K562 (cell line): ENCODE measurements around the gene HTRA3. TPM values are rescaled to one million over a fixed set of nuclear protein-coding genes. Genes with fewer than 3 reads are reported as not detected.

ENCODE experiments used
- ATAC-seq: fragments of 200-7000 bp; cut with Tn5 transposase; 3 replicates; pipeline ENCODE4 v1.9.1; 2020; ENCODE audit warnings: moderate library complexity
- BruUV-seq: library from RNA; stranded (reverse); fragments of 400-500 nt; replicated peaks from 2 replicates; lab custom pipeline; 2021; lab: Mats Ljungman, UMichigan
- CTCF ChIA-PET: fragments of 300-600 bp; formaldehyde crosslinking; extraction: SDS; loops from one replicate; lab custom pipeline; 2021; ENCODE audit warnings: low intra/inter-chr PET ratio; lab: Yijun Ruan, JAX
- POLR2A ChIA-PET: fragments of 300-600, 350-650 bp; sonication (Branson Sonifier 250); formaldehyde crosslinking; extraction: SDS; loops from one replicate; lab custom pipeline; 2021; ENCODE audit warnings: antibody characterized with exemption, inconsistent platforms; lab: Yijun Ruan, JAX
- DNase-seq, 4 experiments: peaks; one replicate each; pipeline versions ENCODE4 v3.0.0 to v3.0.0-alpha.2; 2011 to 2018; ENCODE audit warnings: low spot score in 3 of 4, mixed read lengths in 3 of 4; ENCODE audit errors: extremely low read depth in 1 of 4
- FAIRE-seq: peaks from 2 replicates; lab custom pipeline; 2011; peaks lifted over from hg19 to GRCh38; lab: Jason Lieb, UNC
- H2AFZ ChIP-seq: 2 replicates; pipeline ENCODE4 v1.6.0; 2011; ENCODE audit warnings: low read depth, low read length, control low read depth, inconsistent platforms
- H3K27ac ChIP-seq: fragments of 200-600 bp; 3 replicates; pipeline ENCODE4 v1.8.0; 2011; ENCODE audit warnings: low read depth, mild to moderate bottlenecking, control low read depth, inconsistent platforms, low read length, moderate library complexity, mixed read lengths; ENCODE audit errors: extremely low read depth
- H3K27me3 ChIP-seq, 2 experiments: fragments of 300-600 bp in 1 of 2; 2 replicates in 1 of 2; 3 replicates in 1 of 2; pipeline versions ENCODE4 v1.6.0 to v1.8.0; 2011; ENCODE audit warnings: inconsistent platforms in 2 of 2, low read length in 2 of 2, mild to moderate bottlenecking in 1 of 2, mixed read lengths in 1 of 2, moderate library complexity in 1 of 2; ENCODE audit not compliant: control insufficient read depth in 2 of 2, insufficient read depth in 2 of 2
- H3K36me3 ChIP-seq: fragments of 300-600 bp; 3 replicates; pipeline ENCODE4 v1.8.0; 2011; ENCODE audit warnings: mild to moderate bottlenecking, low read length, inconsistent platforms; ENCODE audit not compliant: control insufficient read depth, insufficient read depth
- H3K4me1 ChIP-seq, 2 experiments: fragments of 200-600 bp in 1 of 2; replicated peaks in 1 of 2; 2 replicates in 1 of 2; 3 replicates in 1 of 2; pipeline versions ENCODE4 v1.5.1 to v1.8.0; 2011; ENCODE audit warnings: inconsistent platforms in 2 of 2, low read length in 2 of 2, mild to moderate bottlenecking in 1 of 2, mixed read lengths in 1 of 2, moderate library complexity in 1 of 2; ENCODE audit not compliant: control insufficient read depth in 2 of 2, insufficient read depth in 2 of 2
- H3K4me2 ChIP-seq: 2 replicates; pipeline ENCODE4 v1.6.1; 2011; ENCODE audit warnings: low read length, control low read depth, inconsistent platforms, mixed read lengths; ENCODE audit not compliant: insufficient read depth
- H3K4me3 ChIP-seq: fragments of 200-600 bp; sonication (generic), shearing (Covaris generic); 2 replicates; pipeline ENCODE4 v1.5.1; 2016; ENCODE audit warnings: control low read depth, inconsistent platforms
- H3K79me2 ChIP-seq: fragments of 200-600 bp; 3 replicates; pipeline ENCODE4 v1.8.0; 2011; ENCODE audit warnings: low read length, inconsistent platforms; ENCODE audit not compliant: control insufficient read depth, insufficient read depth
- H3K9ac ChIP-seq, 2 experiments: 2 replicates each; pipeline versions ENCODE4 v1.6.0 to v1.6.1; 2011; ENCODE audit warnings: low read depth in 2 of 2, low read length in 2 of 2, control low read depth in 1 of 2, inconsistent platforms in 1 of 2, mild to moderate bottlenecking in 1 of 2, mixed read lengths in 1 of 2; ENCODE audit not compliant: insufficient read depth in 1 of 2
- H3K9me1 ChIP-seq: one replicate; pipeline ENCODE4 v1.6.0; 2011; ENCODE audit warnings: inconsistent platforms, mild to moderate bottlenecking, low read length, moderate library complexity; ENCODE audit not compliant: control insufficient read depth, insufficient read depth
- H3K9me3 ChIP-seq: replicated peaks from 2 replicates; pipeline ENCODE4 v1.5.1; 2011; ENCODE audit warnings: low read depth, low read length, inconsistent platforms; ENCODE audit not compliant: control insufficient read depth, insufficient read depth
- H4K20me1 ChIP-seq: replicated peaks from 2 replicates; pipeline ENCODE4 v1.6.1; 2011; ENCODE audit warnings: low read length, inconsistent platforms, mixed read lengths; ENCODE audit not compliant: control insufficient read depth, insufficient read depth
- ARID3B ChIP-seq: fragments of 250-450 bp; sonication (Bioruptor Pico); IDR thresholded peaks from 2 replicates; pipeline ENCODE4 v1.4.0; 2020; ENCODE audit warnings: borderline replicate concordance
- C11orf30 ChIP-seq: fragments of 450-650 bp; IDR thresholded peaks from 2 replicates; pipeline ENCODE4 v1.6.1; 2016; ENCODE audit warnings: low read depth, mild to moderate bottlenecking
- FOXK2 ChIP-seq, 2 experiments: fragments of 450-650 bp; IDR thresholded peaks in 1 of 2; conservative IDR thresholded peaks in 1 of 2; 2 replicates each; pipeline ENCODE4 v1.6.1; 2016; ENCODE audit warnings: low read depth in 2 of 2, mild to moderate bottlenecking in 1 of 2
- MAFF ChIP-seq: IDR thresholded peaks from 2 replicates; pipeline ENCODE4 v1.6.1; 2012; ENCODE audit warnings: low read length, improper control_type of control experiment
- MAFG ChIP-seq: fragments of 450-650 bp; conservative IDR thresholded peaks from 2 replicates; pipeline ENCODE4 v1.6.1; 2016; ENCODE audit warnings: missing genetic modification characterization, missing compliant biosample characterization
- MAFK ChIP-seq: IDR thresholded peaks from 2 replicates; pipeline ENCODE4 v1.6.1; 2011; ENCODE audit warnings: low read length, improper control_type of control experiment
- SMARCE1 ChIP-seq: fragments of 450-650 bp; IDR thresholded peaks from 2 replicates; pipeline ENCODE4 v1.7.1; 2016; ENCODE audit warnings: mild to moderate bottlenecking
- TAF7 ChIP-seq: fragments of 450-650 bp; IDR thresholded peaks from 2 replicates; pipeline ENCODE4 v1.6.1; 2016; ENCODE audit warnings: missing genetic modification characterization, missing compliant biosample characterization
- TFAM ChIP-seq: fragments of 250-450 bp; sonication (Bioruptor Pico); conservative IDR thresholded peaks from 2 replicates; pipeline ENCODE4 v1.5.0; 2021; ENCODE audit warnings: mild to moderate bottlenecking, moderate library complexity
- XRCC4 ChIP-seq: IDR thresholded peaks from one replicate; pipeline ENCODE4 v1.6.1; 2011; ENCODE audit not compliant: insufficient read depth, insufficient read length; ENCODE audit errors: extremely low read depth
- ZBTB17 ChIP-seq: fragments of 450-650 bp; formaldehyde crosslinking; IDR thresholded peaks from 2 replicates; pipeline ENCODE4 v1.4.0; 2020; ENCODE audit warnings: mild to moderate bottlenecking
- ZNF212 ChIP-seq: fragments of 450-650 bp; formaldehyde crosslinking; IDR thresholded peaks from 2 replicates; pipeline ENCODE4 v1.4.0; 2020; ENCODE audit warnings: mild to moderate bottlenecking
- ZNF316 ChIP-seq: fragments of 450-650 bp; IDR thresholded peaks from 2 replicates; pipeline ENCODE4 v1.6.1; 2016
- WGBS: fragments of 100-300 bp; shearing (Covaris generic); methylation state at CpG from one replicate; pipeline ENCODE4 v1.1.6; 2016; ENCODE audit warnings: low coverage, mixed read lengths; ENCODE audit not compliant: insufficient coverage; ENCODE audit errors: missing lambda C conversion rate; 5-methylcytosine and 5-hydroxymethylcytosine counted together
- in situ Hi-C: fragments of 300-500 bp; cut with MboI; formaldehyde crosslinking; loops from 4 replicates; pipeline ENCODE4 v1.15.0; 2018; ENCODE audit warnings: inconsistent platforms, mixed read lengths
- intact Hi-C: fragments of 100-400 bp; cut with micrococcal nuclease; formaldehyde crosslinking; loops from 2 replicates; pipeline ENCODE4 v1.14.2; 2022
- polyA plus RNA-seq, 8 experiments: library from polyadenylated mRNA; depleted of rRNA in 4 of 8; stranded (reverse) in 5 of 8; unstranded in 3 of 8; fragments of >200 nt; fragmentation: Nextera tagmentation in 2 of 8; fragmentation: Illumina TruSeq in 1 of 8; extraction: Ambion mirVana in 2 of 8; extraction: Trizol in 1 of 8; gene quantifications; 2 replicates each; pipeline versions ENCODE4 v1.2.1 to v1.2.3, GENCODE V29; 2011 to 2014; ENCODE audit warnings: inconsistent platforms in 1 of 8, missing spikeins in 1 of 8
- total RNA-seq, 7 experiments: library from RNA; depleted of rRNA in 6 of 7; stranded (reverse); fragments of >200 nt in 6 of 7; fragmentation: Illumina TruSeq in 2 of 7; extraction: Trizol in 2 of 7; gene quantifications; 2 replicates each; pipeline versions ENCODE4 v1.2.1 to v1.2.3, GENCODE V29; 2011 to 2021; ENCODE audit warnings: low replicate concordance in 1 of 7
- TF ChIP-seq, protein P1 (sequence below), 2 experiments: fragments of 250-450 bp in 1 of 2; fragments of 450-650 bp in 1 of 2; sonication (Bioruptor Pico) in 1 of 2; IDR thresholded peaks; 2 replicates each; pipeline versions ENCODE4 v1.6.1 to v1.8.0; 2016 to 2021; ENCODE audit warnings: mild to moderate bottlenecking in 2 of 2, moderate library complexity in 2 of 2, missing compliant biosample characterization in 1 of 2, missing genetic modification characterization in 1 of 2

HTRA3 gene
- total and polyA plus RNA-seq, 9 of the 15 experiments (the other 6 are each of a cell fraction or from before 2014, with no cell fraction given): 0.04 TPM; not detected in 8

DNA sequence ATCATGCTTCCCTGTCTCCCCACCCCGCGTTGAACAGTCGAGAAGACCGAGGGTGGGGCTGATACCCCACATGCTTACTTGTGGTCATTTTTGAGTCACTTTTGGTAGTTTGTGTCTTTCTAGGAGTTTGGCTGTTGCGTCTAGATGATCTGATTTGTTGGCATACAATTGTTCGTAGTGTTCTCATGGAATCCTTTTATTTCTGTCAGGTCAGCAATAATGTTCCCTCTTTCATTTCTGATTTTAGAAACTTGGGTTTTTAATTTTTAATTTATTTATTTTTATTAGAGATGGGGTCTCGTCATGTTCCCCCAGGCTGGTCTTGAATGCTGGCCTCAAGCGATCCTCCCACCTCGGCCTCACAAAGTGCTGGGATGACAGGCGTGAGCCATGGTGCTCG, 39.5 kb upstream of the HTRA3 start:
- H3K9ac ChIP-seq: no peak overlapping the region
- H3K4me3 ChIP-seq: no peak overlapping the region
- no peaks in the 10 kb centered on the region for H3K9me3 ChIP-seq
- 33% methylated on average over 11 of the region's 11 CpGs for WGBS
- no peaks in the 10 kb centered on the region for H3K36me3 ChIP-seq
- intact Hi-C loops (no loop called here), in situ Hi-C loops (no loop called here)
- H3K79me2 ChIP-seq: no peaks in the 10 kb centered on the region
- TF ChIP-seq MAFK (peak; percentile 84), MAFG (tag) (peak; percentile 88), C11orf30 (peak; percentile 88), MAFF (peak; percentile 86), ZBTB17 (CRISPR knock-in tag) (no peak), ZNF316 (peak; percentile 95)
- peaks cover 0 to 19% of the 10 kb centered on the region in 2 experiments; a peak in 3 of 5 replicates for H3K4me1 ChIP-seq
- H3K27ac ChIP-seq: no peak overlapping the region
- no peak overlapping the region for H2AFZ ChIP-seq
- no peak for ATAC-seq
- ChIA-PET CTCF (no interaction called here), POLR2A (interaction anchor here (0.8 kb wide), 1 partner anchor 28 kb away, joined by 3 read pairs; no protein-coding TSS in a partner anchor)
- H3K27me3 ChIP-seq: peaks cover 0 to 10% of the 10 kb centered on the region in 2 experiments; a peak in 1 of 5 replicates
- no peak for FAIRE-seq
- no peak overlapping the region for H3K4me2 ChIP-seq
- DNase-seq: no peak
- BruUV-seq: no TSS peak
- H4K20me1 ChIP-seq: no peaks in the 10 kb centered on the region
- peaks cover 2% of the 10 kb centered on the region for H3K9me1 ChIP-seq

DNA sequence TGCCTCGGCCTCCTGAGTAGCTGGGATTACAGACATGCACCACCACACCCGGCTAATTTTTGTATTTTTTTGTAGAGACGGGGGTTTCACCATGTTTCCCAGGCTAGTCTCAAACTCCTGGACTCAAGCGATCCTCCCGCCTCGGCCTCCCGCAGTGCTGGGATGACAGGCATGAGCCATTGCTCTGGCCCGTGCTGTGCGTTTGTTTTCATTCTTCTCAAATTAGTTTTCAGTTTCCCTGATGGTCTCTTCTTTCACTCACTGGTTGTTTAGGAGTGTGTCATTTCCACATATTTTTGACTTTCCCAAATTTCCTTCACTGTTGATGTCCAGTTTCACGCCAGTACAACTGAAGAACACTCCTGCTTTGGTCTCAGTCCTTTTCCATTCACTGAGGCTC, 38.7 kb upstream of the HTRA3 start:
- H3K4me3 ChIP-seq: no peak overlapping the region
- H2AFZ ChIP-seq: no peak overlapping the region
- no peak overlapping the region for H3K27ac ChIP-seq
- no peak overlapping the region for H3K4me2 ChIP-seq
- WGBS: 38% methylated on average over 10 of the region's 10 CpGs
- no peak for FAIRE-seq
- BruUV-seq: no TSS peak
- no peaks in the 10 kb centered on the region for H4K20me1 ChIP-seq
- no peaks in the 10 kb centered on the region for H3K9me3 ChIP-seq
- peaks cover 0 to 10% of the 10 kb centered on the region in 2 experiments; a peak in 1 of 5 replicates for H3K27me3 ChIP-seq
- H3K36me3 ChIP-seq: no peaks in the 10 kb centered on the region
- intact Hi-C loops (no loop called here), in situ Hi-C loops (no loop called here)
- no peaks in the 10 kb centered on the region for H3K79me2 ChIP-seq
- peaks cover 2% of the 10 kb centered on the region for H3K9me1 ChIP-seq
- no peak for DNase-seq
- peaks cover 0 to 21% of the 10 kb centered on the region in 2 experiments; a peak in 3 of 5 replicates for H3K4me1 ChIP-seq
- CTCF ChIA-PET: no interaction called here
- H3K9ac ChIP-seq: no peak overlapping the region
- POLR2A ChIA-PET: interaction anchor here (0.8 kb wide), 1 partner anchor 29 kb away, joined by 3 read pairs; no protein-coding TSS in a partner anchor
- no peak for ATAC-seq
- TF ChIP-seq TAF7 (tag) (no peak), XRCC4 (no peak), SMARCE1 (no peak), ARID3B (CRISPR knock-in tag) (no peak), ZNF212 (CRISPR knock-in tag) (no peak), TFAM (no peak), FOXK2 (conservative IDR thresholded peaks at IDR 0.05 in 1 of 2, IDR thresholded peaks at IDR 0.05 in 1 of 2; ENCODE audit: low read depth in 2 of 2) (no peak)
- TF ChIP-seq, protein P1, sequence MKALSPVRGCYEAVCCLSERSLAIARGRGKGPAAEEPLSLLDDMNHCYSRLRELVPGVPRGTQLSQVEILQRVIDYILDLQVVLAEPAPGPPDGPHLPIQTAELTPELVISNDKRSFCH (CRISPR knock-in tag; IDR thresholded peaks at IDR 0.05): no peak
- TF ChIP-seq, protein P1 (tag; IDR thresholded peaks at IDR 0.05): no peak
